Kidney capillary endothelial cell (primary cell): ENCODE measurements around the gene GPRIN1.
"Not testable (repeated sequence)": the region's sequence is repeated elsewhere in the genome, so short reads cannot be mapped to it uniquely, and the experiment has no call there.

Experiments used
- DNase-seq: peaks from one replicate; pipeline ENCODE4 v3.0.0-alpha.2; 2018; ENCODE audit warnings: low spot score

The GPRIN1 gene

DNA sequence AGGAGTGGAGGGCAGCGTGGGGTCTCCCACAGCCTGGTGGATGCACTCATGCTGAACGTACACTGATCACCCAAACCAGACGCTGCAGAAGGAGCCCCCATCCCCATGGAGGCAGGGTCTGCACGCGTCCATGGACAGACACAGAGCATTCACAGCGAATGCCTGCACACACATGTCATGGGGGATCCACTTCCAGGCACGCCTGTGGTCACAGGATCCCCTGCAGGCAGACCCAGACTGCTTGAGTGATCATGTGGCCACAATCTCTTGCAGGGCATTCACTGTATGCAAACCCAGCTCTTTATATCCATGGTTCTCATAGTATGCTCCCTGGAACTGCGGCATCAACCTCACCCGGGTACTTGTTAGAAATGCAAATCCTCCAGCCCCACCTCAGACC, 15.0 kb upstream of the GPRIN1 start:
- no peak for DNase-seq

DNA sequence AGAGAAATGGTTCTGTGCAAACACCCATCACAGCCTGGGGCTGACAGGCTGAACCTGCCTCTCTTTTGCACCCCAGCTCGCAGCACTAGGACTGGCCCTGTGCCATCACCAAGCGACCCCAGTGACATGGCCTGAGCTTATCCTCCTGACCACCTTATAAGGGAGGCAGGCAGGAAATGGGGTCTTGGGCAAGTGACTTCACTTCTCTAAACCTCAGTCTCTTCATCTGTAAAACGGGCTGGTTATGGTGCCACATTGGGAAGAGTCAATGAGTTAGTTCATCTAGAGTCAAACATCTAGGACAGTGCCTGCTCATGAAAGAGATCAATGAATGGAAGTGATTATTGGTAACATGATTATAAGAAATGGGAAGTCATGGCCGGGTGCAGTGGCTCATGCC, 14.2 kb upstream of the GPRIN1 start:
- no peak for DNase-seq

DNA sequence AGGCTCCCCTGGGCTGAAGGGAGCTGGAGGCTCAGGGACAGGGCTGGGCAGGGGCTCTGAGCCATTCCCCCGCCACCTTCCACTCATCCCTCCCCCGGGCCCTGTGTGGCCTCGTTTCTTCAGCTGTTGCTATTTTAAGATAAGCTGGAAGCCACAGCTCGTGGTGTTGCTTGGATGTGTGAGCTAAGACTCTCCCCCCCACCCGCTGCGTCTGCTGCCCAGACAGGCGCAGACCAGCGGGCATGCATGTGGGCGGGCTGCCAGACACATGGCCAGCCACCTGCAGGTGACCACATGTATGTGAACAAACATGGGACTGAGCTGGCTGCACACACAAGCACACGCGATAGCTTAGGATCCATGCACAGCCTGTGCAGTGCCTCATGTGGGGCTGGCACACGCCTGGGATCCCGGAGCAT, 11.7 kb upstream of the GPRIN1 start:
- DNase-seq: no peak

DNA sequence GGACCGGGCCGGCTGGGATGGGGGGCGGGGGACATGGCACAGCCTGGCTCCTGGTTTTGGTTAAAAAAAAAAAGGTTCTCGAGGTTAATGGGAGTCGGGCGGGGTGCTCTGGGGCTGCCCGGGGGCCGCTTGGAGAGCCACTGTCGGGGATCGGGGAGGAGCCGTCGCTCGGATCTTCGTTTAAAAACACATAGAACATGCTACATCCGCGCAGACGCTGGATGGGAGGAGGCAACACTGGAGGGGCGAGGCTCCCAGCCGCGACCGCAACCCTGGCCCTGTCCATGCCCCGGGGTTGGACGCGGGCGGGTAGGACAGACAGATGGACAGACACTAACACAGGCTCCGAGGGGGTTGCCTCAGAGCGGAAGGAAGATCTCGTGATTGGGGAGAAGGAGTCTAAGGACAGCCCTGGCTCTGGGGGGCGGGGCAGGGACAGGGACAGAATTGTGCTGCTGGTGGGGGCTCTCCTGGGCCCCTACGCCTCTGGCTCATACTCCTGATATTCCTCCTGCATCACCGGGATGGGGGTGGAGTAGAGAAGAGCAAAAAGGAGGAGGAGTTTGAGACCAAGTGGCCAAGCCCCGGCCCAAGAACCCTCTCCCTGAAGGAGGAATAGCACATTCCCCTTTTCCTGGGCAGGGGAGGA, 10.5 kb upstream of the GPRIN1 start:
- DNase-seq: no peak

DNA sequence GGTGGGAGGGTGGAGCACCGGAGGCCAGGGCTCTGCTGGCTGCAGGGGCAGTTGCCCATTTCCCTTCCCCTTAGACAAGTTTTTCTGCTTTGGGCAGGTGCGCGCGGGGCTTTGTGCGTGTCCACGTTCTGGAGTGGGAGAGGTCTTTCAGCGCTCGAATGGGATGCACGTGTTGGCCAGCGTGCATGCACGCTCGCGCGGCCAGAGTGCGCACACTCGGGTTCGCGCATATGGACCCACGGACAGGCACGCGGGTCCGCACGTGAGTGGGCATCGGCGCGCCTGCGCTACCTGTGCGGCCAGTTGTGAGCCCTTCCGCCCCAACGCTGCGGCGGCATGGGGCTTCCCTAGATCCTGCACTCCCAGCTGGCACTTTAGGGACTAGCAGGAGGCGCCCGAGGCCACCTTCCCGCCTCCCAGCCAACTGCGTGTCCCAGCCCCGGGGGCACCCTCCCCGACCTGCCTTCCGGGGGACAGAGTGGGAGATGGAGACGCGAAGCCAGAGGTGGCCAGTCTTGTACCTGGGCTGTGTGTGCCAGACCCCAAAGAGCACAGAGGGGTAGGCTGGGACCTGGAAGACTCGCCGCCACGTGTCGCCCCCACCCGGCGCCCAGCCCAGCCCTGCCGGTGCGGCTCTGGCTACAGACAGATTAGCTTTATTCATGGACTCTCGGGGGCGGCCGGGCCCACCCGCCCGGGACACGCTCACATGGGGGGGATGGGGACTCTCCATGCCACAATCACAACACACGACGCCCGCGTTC, 9.8 kb upstream of the GPRIN1 start:
- no peak for DNase-seq

DNA sequence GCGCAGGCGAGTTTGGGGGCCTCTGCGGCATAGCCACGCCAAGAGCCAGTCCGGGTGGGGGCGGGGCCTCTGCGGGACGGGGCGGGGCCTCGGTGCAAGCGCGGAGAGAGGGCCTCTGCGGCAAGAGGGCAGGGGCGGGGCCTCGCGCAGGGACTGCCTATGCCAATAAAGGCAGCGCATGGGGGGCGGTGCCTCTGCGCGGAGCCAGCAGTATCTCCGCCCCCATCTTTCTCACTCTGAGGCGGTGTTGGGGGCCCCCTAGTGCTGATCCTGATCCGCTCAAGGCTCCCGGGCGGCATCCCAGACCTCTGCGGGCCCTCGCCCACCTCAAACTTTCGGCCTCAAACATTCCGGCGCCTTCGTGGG, 9.2 kb upstream of the GPRIN1 start:
- peak; percentile 77 for DNase-seq

DNA sequence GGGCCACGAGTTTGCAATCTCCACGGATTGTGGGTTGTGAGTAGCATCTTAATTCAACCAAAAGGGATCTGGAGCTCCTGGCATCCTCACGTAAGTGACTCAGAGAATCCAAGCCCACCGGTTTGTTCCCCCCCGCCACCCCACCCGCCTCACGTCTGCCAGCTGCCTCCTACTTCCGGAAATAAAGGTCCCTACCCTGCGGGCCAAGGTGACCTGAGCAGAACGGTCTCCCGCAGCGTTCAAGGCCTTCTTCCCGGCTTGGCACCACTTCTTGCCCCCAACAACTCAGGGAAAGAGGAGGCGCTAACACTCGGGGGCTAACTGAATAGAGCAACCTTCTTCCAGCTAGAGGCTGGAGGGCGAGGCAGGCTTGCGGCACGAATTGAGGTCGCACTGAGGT, 8.8 kb upstream of the GPRIN1 start:
- DNase-seq: no peak

DNA sequence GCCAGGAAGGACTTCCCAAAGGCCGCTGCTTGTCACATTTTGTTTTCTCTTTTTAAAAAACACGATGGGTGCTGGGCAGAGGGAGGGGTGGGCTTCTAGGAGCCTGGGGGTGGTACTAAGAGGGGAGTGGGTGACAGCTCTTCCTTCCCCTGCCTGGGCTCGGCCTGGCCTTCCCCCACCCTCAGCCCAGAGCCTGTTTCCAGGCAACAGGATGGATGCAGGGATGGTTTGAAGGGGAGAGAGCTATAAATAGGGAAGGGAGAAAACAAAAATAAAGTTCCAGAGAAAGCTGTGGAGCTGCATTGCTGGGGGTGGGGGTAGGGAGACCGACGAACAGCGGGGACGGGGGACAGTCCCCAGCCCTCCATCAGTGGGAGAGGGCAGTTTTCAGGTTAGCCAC, 6.6 kb upstream of the GPRIN1 start:
- no peak for DNase-seq

DNA sequence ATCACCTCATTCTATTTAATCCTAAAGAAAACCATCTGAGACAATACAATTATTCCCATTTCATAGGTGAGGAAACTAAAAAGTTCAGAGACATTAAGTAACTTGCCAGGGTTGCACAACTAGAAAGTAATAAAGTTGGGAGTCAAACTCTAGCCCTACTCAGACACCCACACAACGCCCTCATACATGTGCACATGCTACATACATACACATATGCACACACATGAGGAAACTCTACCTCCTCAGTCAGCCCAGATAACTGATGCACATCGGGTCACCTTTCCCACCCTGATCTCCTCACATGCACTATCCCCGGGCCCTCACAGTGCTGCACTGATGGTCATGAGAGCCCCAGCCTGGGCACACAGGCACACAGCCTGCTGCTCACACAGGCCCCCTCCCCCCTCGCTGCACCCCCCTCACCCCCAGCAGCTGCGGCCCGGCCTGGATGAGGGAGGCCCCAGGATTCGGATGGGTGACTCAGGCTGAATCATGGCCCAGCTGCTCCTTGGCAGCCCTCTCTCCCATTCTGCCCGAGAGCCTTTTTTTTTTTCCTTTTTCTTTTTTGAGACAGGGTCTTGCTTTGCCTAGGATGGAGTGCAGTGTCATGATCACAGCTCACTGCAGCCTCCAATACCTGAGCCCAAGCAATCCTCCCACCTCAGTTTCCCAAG, 5.0 kb upstream of the GPRIN1 start:
- peak; percentile 31 for DNase-seq

DNA sequence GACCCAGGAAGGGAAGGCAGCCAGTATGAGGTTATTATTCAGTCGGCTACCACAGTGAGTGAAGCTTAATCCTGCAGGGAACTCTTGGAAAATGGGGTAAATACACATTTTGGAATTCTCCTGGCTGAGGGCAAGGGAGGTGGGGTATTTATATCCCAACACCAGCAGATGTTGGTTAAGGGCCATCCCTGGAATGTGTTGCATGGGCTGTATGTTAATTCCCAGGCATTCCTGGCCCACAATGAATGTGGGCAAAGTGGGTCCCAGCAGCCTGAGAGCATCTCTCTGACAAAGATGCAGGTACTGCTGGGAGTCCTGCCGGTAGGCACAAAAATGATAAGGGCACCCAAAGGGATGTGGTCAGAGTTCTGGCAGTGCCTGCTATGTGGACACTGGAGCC, 2.9 kb upstream of the GPRIN1 start:
- no peak for DNase-seq

DNA sequence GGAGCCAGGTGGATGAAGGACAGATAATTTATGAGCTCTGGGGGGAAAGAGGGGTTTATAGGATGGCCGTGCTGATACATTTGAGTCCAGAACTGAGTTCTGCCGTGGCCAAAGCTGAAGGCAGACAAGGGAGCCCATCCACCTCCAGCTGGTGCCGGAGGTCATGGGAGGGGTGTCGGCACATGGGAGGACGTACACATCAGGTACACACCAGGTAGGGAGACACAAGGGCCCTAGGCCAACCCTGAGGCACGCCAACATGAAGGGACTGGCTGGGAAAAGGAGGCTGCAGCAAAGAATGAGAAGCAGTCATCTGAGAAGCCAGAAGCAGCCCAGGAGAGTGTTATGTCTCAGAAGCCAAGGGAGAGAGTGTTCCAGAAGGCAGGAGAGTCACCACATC, 2.1 kb upstream of the GPRIN1 start:
- DNase-seq: no peak

DNA sequence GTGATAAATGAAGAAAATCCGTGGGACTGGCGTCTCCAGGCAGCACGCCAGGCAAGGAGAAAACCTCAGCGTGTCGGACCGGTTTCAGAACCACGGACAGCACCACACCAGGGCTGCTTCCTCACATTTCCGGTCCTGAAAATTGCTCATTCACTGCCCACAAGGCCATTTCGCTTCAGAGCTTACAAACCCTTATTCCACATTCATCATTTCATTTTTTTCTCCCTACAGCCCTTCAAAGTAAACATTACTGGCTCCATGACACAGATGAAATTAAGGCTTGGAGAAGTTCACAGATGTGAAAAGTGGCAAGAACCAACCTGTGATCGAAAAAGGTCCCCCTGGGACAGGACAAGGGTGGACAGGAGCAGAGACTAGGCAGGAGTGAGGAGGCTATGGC, 1.5 kb upstream of the GPRIN1 start:
- DNase-seq: peak; percentile 85

DNA sequence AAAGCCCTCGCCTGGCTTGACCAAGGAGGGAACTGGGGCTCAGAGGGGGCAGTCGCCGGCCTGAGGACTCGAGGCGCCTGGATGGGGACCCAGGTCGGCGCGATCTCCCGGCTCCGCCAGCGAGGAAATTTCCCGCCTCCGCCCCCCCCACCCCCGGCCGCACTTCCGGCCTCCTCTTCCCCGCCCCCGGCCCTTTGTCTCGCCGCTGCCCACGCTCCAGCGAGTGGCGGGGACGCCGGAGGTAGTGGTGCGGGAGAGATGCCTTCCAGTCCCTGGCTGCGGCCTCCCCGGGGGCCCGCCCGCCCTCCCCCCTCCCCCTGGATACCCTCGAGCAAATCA, 448 bp upstream of the GPRIN1 start:
- no peak for DNase-seq

DNA sequence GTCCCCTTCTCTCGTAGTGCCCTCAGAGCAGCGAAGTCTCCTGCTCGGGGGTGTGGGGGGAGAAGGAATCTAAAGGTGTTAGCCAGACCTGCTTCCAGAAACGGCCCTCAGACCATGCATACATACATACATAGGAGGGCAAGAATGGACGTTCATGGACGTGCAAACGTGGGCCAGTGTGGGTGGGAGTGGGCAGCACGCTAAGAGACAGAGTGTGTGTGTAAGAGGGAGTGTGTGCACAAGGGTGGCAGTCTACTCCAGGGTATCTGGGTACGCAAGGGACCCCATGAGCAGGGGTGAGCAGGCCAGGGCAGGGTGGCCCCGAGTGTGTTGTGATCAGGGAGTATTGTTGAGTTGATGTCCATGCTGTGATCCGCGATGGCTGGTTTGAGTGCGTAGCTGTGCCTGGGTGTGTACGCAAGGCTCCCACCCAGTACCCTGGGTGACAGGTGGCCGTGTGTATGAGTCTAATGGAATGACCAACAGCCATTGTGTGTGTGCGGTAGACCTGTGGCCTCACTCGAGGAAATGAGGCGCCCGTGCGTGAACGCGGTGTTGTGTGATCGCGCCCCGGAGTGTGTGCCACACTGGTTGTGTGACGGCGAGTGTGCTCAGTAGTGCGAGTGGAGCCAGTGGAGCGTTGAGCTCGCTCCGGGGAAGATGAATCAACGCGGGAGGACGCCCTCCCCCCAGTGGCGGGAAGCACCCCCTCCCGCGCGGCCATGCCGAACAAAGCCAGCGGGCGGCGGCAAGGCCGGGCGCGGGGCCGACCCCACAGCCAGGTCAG, 826 bp downstream of the GPRIN1 start:
- DNase-seq: no peak

DNA sequence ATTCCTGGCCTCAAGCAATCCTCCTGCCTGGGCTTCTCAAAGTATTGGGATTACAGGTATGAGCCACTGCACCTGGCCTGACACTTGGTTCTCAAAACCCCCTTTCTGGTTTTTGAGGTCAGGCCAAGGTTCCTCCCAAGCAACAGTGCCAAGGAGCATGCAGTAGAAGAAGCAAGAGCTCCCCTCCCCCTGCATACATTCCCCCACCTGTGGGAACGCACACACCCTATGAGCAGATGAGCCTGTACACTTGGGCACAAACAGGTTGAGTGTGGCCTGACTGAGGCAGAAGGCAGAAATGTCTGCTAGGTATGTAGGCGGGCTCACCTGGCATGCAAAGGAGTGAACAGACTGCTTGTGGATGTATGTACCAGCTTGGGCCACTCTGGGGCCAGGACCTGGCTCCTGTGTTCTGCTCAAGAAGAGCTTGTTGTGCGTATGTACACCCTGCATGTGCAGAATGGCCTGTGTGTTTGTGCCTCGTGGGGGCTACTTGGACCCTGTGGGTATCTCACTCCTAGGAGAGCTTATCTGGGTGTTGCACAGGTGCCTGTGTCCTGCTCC, 1.7 kb downstream of the GPRIN1 start:
- DNase-seq: no peak

DNA sequence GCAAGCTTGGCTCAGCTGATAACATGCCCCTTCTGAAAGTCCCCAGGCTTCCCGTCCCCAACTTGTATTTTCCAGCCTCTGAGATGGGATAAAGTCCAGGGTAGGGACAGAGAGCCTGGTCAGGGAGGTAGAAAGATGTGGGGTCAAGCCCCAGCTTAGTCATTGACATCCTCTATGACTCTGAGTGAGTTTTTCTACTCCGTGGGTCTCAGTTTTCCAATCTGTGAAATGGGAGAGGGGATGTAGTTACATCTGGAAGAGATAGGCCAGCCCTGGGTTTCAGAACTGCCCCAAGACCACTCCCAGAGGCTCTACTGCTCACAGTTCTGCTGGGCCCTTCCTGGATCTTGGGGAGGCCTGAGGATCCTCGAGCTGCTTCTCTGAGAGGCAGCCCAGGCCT, 3.1 kb downstream of the GPRIN1 start:
- DNase-seq: no peak

DNA sequence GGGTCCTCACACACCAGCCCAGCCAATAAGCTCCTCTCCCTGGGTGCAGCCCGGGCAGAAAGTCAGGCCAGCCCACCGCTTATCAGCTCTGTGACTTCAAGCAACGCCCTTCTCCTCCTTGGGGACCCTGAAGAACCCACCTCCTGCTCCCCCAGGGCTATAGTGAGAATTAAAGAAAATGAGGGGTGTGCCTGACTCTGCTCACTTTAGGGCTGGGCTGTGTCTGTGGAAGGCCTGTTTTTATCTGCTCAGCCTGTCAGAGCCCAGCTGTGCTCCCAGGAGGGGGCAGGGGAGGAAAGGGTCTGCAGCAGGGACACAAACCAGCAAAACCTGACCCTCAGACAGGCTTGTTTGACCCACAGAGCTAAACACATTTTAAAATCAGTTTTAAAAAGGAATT, 3.9 kb downstream of the GPRIN1 start:
- DNase-seq: no peak

DNA sequence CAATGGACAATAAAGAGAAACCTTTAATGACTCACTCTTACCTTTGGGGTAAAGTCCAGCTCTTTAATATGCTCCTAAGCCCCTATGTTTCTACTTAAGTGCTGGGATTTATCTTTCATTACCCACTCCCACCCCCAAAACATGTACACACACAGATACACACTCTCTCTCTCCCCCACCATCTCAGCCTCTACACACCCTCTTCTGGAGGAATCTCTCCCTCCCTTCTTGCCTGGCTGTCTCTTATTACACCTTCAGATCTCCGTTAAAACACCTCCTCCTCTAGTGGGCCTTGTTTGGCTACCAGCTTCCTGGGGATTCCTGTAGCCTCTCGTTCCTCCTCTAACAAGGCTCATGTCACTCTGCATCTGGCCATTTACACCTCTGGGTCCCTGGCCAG, 6.9 kb downstream of the GPRIN1 start:
- DNase-seq: no peak

DNA sequence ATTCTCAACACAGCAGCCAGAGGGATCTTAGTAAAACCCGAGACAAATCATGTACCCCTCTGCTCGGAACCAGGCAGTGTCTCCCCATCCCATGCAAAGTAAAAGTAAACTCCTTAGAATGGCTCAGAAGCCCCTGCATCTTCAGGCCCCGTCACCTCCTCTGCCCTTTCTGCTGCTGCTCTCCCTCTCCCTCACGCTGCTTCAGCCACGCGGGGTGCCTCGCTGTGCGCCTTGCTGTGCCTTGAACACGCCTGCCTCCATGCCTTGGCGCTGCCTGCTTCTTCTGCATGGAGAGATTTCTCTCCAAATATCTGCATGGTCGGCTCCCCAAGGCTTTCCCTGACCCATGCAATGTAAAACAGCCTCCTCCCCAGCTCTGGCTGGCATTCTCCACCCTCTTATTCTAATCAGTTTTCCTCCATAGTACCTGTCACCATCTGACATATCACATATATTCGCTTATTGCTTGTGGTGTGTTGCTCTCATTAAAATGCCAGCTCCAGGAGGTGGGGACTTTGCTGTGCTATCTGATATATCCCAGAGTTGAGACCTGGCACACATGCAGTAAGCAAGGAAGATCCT, 8.0 kb downstream of the GPRIN1 start:
- no peak for DNase-seq

DNA sequence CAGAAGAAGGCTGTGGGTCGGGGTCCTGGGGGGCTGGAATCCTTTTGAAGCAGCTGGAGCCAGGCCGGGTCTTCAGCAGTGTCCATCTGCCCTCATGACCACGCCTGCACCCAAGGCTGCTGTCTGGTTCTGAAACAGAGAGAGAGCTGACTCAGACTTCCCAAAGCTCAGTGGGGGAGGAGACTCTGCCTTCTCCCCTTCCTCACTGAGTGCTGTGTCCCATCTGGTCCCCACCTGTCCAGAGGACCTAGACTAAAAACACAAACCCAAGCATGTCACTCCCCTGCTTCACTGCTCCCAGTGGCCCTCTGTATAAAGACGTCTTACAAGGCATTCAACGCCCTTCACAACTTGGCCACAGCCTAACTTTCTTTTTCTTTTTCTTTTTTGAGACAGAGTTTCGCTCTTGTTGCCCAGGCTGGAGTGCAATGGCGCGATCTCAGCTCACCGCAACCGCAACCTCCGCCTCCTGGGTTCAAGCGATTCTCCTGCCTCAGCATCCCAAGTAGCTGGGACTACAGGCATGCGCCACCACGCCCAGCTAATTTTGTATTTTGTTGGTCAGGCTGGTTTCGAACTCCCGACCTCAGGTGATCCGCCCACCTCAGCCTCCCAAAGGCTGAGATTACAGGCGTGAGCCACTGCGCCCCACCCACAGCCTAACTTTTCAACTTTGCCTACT, 10.1 kb downstream of the GPRIN1 start:
- DNase-seq: not testable (repeated sequence)
